Measurements from ENCODE around the gene ARHGEF12.

ARHGEF12 gene

DNA sequence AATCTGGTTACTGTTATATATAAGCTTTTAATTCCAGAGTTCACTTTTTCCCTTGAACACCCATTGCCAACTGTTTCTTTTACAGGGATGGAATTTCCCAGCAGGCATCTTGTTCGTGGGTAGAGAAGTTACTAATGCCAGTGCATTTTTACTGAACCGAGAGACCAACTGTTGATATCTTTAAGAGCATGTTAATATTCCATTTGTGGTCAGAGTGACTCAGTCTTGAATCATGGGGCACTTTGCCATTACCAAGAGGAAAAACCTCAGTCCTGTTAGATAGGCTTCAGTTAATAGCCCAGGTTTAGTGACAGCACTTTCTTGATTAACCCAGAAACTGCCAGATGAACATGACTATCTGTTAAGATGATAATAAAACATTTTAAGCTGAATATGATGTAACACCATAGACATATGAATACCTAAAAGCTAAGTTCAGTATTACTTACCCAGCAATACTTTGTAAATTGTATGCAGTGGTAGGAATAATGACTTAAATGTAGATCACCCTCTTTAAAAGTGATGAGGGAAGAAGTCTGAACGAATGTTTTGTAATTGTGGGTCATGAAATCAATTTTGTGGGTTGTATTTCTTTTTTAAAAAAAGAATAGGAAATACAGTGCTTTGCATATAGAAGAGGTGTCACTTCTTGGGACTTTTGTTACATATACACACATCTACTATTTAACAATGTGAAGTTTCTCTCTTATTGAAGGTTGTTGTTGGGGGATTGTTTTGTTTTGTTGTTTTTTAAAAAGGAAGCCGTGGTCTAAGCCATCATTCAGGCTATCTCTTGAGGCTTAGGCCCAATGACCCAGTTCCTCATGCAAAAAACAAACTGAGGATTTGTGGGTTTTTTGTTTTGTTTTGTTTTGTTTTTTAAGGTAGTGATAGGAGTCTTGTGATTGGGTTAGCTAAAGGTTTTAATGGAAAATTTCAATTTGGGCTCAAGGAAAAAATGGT is 96.1 kb downstream of the ARHGEF12 start:
- DNase-seq, result no peak

- no peak for DNase-seq
Observed at GRCh38 chr11:120441592-120441991, 105.4 kb downstream of the ARHGEF12 start.

- no peak for DNase-seq
Observed at GRCh38 chr11:120442031-120442430, 105.8 kb downstream of the ARHGEF12 start.

- DNase-seq, result no peak
Observed at GRCh38 chr11:120446802-120447201, 110.6 kb downstream of the ARHGEF12 start.

- no peak for DNase-seq
Observed at GRCh38 chr11:120448240-120448639, 112.0 kb downstream of the ARHGEF12 start.

DNA sequence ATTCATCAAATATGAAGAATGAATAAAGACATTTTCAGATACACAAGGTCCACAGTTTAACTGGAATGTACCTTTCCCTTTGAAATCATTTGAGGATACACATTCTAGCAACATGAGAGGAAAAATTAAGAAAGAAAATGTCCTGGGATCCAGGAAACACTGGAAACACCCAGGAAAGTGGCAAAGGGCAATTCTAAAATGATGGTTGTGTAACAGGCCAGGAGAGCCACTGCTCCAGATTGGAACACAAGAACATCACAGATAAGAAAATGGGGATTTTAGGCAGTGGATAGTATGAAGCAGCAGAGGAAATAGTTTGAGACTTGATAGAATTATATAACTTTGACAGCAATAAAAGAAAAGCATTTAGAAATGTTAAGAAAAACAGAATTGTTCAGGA is 119.3 kb downstream of the ARHGEF12 start:
- no peak for DNase-seq

DNA sequence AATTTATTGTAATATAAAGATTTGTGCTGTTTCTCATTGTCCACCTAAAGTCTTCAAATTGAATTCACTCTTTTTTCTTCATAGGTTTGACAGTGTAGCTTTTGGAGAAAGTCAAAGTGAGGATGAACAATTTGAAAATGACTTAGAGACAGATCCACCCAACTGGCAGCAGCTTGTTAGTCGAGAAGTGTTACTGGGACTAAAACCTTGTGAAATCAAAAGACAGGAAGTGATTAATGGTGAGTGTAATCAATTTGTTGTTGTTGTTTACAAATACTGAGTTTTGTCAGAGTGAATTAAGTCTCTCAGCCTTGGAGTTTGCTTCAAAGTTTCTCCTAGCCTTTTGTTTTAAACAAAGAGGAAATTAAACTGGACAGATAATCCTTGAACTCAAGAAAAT is 121.8 kb downstream of the ARHGEF12 start:
- no peak for DNase-seq

GRCh38 chr11:120462825-120463224 is 126.6 kb downstream of the ARHGEF12 start:
- no peak for DNase-seq

- no peak for DNase-seq
Observed at GRCh38 chr11:120465921-120466534, 129.8 kb downstream of the ARHGEF12 start.

DNA sequence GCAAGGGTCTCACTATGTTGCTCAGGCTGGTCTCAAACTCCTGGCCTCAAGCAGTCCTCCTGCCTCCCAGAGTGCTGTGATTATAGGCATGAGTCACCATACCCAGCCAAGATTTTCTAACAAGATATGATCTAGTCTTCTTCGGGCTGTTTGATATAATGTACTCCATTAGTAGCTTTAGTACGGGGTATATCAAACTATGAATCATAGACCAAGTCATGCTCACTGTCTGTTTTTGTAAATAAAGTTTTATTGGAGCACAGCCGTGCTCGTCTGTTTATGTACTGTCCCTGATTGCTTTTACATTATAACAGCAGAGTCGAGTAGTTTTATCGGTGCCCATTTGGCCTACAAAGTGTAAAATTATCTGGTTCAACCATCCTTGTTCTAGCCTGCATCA is 131.4 kb downstream of the ARHGEF12 start:
- DNase-seq, result no peak

DNA sequence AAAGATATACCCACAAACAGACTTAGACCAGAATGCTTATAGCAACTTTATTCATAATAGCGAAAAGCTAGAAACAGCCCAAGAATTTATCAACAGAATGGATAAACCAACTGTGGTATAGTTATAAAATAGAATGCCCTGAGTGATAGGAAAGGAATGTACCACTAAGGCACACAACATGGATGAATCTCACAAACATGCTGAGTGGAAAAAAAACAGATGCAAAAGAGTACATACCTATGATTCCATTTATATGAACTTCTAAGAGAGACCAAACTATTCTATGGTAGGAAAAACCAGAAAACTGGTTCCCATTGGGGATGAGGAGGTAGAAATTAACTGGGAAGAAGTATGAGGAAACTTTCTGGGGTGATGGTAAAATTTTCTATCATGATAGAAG is 134.9 kb downstream of the ARHGEF12 start:
- no peak for DNase-seq

DNA sequence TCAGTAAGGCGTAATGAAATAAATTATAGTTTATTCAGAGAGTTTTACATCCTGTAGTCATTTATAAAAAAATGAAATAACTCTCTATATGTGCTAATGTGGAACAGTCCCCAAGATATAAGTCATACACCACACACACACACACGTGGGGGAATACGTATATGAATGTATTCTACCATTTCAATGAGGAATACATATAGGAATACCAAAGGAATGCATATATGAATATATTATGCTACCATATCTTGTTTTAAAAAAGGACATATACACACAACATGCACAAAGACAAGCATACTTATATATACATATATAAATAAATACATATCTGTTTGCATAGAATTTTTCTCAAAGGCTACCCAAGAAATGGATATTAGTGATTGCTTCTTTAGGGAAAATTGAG is 135.8 kb downstream of the ARHGEF12 start:
- DNase-seq, result no peak

- DNase-seq, result no peak
Observed at GRCh38 chr11:120473503-120473902, 137.3 kb downstream of the ARHGEF12 start.

GRCh38 chr11:120482149-120482548 is 145.9 kb downstream of the ARHGEF12 start:
- no peak for DNase-seq

GRCh38 chr11:120484722-120485121 is 148.5 kb downstream of the ARHGEF12 start:
- no peak for DNase-seq

GRCh38 chr11:120486138-120486537 is 149.9 kb downstream of the ARHGEF12 start:
- no peak for DNase-seq

DNA sequence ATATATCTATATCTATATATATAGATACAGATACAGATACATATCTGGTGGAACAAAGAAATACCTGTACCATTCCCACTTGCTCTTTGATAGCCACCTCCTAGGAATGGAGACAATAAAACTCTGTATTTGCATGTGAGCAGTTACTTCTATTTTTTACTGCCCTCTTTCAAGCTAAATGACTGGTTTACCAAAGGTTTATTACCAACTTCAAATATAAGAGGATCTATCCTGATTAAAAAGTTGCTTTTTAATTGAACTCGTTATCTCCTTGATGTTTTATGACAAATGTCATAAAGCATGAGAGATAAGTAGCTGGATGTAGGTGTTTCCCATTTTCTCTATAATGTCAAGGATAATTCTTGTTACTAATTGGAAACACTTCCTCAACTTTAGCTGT is 153.6 kb downstream of the ARHGEF12 start:
- no peak for DNase-seq

GRCh38 chr11:120492486-120492885 is 156.3 kb downstream of the ARHGEF12 start:
- DNase-seq, result no peak

- DNase-seq, result no peak
Observed at GRCh38 chr11:120494595-120494994, 158.4 kb downstream of the ARHGEF12 start.

DNA sequence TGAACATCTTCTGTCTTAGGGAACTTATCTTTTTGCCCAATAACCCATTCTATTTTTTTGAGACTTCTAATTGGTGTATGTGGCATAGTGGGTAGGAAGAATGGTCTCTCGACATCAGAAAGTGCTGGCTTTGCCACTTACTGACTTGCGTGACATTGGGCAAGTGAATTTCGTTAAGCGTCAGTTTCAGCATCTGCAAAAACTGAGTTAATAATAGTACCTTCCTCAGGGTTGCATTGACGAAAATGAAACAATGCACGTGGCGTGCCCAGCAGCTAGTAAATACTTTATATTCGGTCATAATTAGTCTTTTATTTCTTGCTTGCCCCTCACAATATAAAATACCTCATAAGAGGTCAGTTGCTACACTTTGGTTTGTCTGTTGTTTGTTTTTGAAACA is 162.9 kb downstream of the ARHGEF12 start:
- no peak for DNase-seq

GRCh38 chr11:120499859-120500258 is 163.6 kb downstream of the ARHGEF12 start:
- DNase-seq, result no peak

- DNase-seq, result no peak
Observed at GRCh38 chr11:120500414-120501071, 164.3 kb downstream of the ARHGEF12 start.

DNA sequence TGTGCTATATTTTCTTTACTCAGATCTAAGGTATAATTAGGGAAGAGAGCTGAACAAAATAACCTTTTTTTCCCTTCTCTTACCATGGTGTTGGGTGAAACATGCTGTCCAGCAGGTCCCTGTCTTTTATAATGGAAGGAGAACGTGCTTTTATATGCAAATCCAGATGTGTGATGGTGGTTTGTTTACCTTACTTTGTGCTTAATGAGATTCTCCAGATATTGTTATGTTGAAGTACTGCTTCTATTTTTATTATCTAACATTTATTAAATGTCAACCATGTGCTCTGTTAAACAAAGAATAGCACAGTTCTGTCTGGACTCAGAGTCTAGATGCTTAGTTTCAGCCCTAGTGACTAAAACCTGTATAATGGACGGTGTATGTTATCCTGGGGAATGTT is 165.2 kb downstream of the ARHGEF12 start:
- no peak for DNase-seq
